Caco-2 (cell line): ENCODE data around the gene CHRNA3. TPM values are rescaled to one million over a fixed set of nuclear protein-coding genes. Genes with fewer than 3 reads are reported as not detected.

Source experiments
- BruUV-seq: library from RNA; stranded (reverse); fragments of 400-500 nt; replicated peaks from 2 replicates; lab custom pipeline; 2021; lab: Mats Ljungman, UMichigan
- CTCF ChIA-PET: fragments of 300-600 bp; sonication (Branson Sonifier 250); formaldehyde crosslinking; loops from one replicate; lab custom pipeline; 2022; ENCODE audit warnings: antibody characterized with exemption; lab: Charles Lee
- POLR2A ChIA-PET: fragments of 300-600 bp; sonication (Branson Sonifier 250); formaldehyde crosslinking; loops from one replicate; lab custom pipeline; 2022; ENCODE audit warnings: antibody characterized with exemption; lab: Charles Lee
- DNase-seq, 2 experiments: peaks; one replicate each; pipeline versions ENCODE4 v3.0.0 to v3.0.0-alpha.2; 2020 to 2022
- H3K27me3 ChIP-seq: replicated peaks from 2 replicates; pipeline ENCODE4 v1.6.0; 2011; ENCODE audit warnings: low read length; ENCODE audit not compliant: control insufficient read depth, insufficient read depth
- H3K36me3 ChIP-seq: 2 replicates; pipeline ENCODE4 v1.5.1; 2011; ENCODE audit warnings: low read length; ENCODE audit not compliant: control insufficient read depth, insufficient read depth
- H3K4me1 ChIP-seq: fragments of 250-450 bp; sonication (Bioruptor Pico); 2 replicates; pipeline ENCODE4 v1.5.1; 2020; ENCODE audit warnings: mild to moderate bottlenecking
- H3K4me3 ChIP-seq: 2 replicates; pipeline ENCODE4 v1.5.1; 2011; ENCODE audit warnings: low read depth, mild to moderate bottlenecking, control low read depth, low read length
- H3K9me3 ChIP-seq: fragments of 250-450 bp; sonication (Bioruptor Pico); 2 replicates; pipeline ENCODE4 v1.5.1; 2020; ENCODE audit warnings: mild to moderate bottlenecking, moderate library complexity
- H3K27ac Mint-ChIP-seq: one replicate; pipeline ENCODE4 v1.8.0; 2022; ENCODE audit warnings: mixed read lengths; ENCODE audit not compliant: unreplicated experiment
- H3K27me3 Mint-ChIP-seq: one replicate; pipeline ENCODE4 v1.8.0; 2022; ENCODE audit warnings: mixed read lengths; ENCODE audit not compliant: insufficient read depth, unreplicated experiment
- H3K36me3 Mint-ChIP-seq: one replicate; pipeline ENCODE4 v1.8.0; 2022; ENCODE audit warnings: mild to moderate bottlenecking, mixed read lengths; ENCODE audit not compliant: insufficient read depth, unreplicated experiment
- H3K4me1 Mint-ChIP-seq: one replicate; pipeline ENCODE4 v1.8.0; 2022; ENCODE audit warnings: low read depth, mixed read lengths; ENCODE audit not compliant: unreplicated experiment
- H3K4me3 Mint-ChIP-seq: one replicate; pipeline ENCODE4 v1.8.0; 2022; ENCODE audit warnings: mild to moderate bottlenecking, moderate library complexity, mixed read lengths; ENCODE audit not compliant: unreplicated experiment
- H3K9me3 Mint-ChIP-seq: one replicate; pipeline ENCODE4 v1.8.0; 2022; ENCODE audit warnings: mixed read lengths; ENCODE audit not compliant: unreplicated experiment
- intact Hi-C: fragments of 100-400 bp; cut with micrococcal nuclease; formaldehyde crosslinking; loops from one replicate; pipeline ENCODE4 v1.10.0; 2022; ENCODE audit not compliant: unreplicated experiment
- total RNA-seq: library from RNA; stranded (reverse); gene quantifications from 2 replicates; pipeline ENCODE4 v1.2.3, GENCODE V29; 2022
- TF ChIP-seq, protein P1 (sequence below), 2 experiments: fragments of 200-600 bp in 1 of 2; IDR thresholded peaks; 1 replicate in 1 of 2; 2 replicates in 1 of 2; pipeline versions ENCODE4 v1.5.1 to v1.8.0; 2011 to 2022; ENCODE audit warnings: antibody characterized with exemption in 1 of 2, control low read depth in 1 of 2, inconsistent platforms in 1 of 2, low read depth in 1 of 2, low read length in 1 of 2, mild to moderate bottlenecking in 1 of 2, moderate library complexity in 1 of 2; ENCODE audit not compliant: insufficient read depth in 1 of 2, severe bottlenecking in 1 of 2, unreplicated experiment in 1 of 2

Gene CHRNA3
- total RNA-seq, 1 experiment from 2014 or later: not detected

DNA sequence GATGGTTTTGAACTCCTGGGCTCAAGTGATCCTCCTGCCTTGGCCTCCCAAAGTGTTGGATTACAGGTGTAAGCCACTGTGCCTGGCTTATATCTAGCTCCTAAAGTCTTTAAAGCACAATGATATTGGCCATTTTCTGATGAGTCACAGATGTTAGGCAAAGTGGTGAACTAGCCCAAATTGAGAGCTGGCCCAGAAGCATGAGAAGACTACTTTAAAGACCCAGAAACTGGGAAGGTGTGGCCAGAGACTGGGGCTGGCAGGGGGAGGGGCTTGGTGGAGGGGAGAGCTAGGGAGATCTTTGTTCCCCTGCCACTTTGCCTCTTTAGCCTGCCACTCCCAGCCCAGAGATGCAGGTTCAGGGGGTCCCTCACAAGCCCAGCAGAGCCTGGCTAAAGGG, 21.6 kb downstream of the CHRNA3 start:
- H3K36me3 Mint-ChIP-seq: no peaks in the 10 kb centered on the region
- Histone ChIP-seq H3K27me3 (no peaks in the 10 kb centered on the region), H3K4me1 (no peaks in the 10 kb centered on the region), H3K36me3 (no peaks in the 10 kb centered on the region), H3K9me3 (no peaks in the 10 kb centered on the region), H3K4me3 (no peak overlapping the region)
- H3K4me3 Mint-ChIP-seq: no peak overlapping the region
- H3K4me1 Mint-ChIP-seq: no peaks in the 10 kb centered on the region
- TF ChIP-seq, protein P1, sequence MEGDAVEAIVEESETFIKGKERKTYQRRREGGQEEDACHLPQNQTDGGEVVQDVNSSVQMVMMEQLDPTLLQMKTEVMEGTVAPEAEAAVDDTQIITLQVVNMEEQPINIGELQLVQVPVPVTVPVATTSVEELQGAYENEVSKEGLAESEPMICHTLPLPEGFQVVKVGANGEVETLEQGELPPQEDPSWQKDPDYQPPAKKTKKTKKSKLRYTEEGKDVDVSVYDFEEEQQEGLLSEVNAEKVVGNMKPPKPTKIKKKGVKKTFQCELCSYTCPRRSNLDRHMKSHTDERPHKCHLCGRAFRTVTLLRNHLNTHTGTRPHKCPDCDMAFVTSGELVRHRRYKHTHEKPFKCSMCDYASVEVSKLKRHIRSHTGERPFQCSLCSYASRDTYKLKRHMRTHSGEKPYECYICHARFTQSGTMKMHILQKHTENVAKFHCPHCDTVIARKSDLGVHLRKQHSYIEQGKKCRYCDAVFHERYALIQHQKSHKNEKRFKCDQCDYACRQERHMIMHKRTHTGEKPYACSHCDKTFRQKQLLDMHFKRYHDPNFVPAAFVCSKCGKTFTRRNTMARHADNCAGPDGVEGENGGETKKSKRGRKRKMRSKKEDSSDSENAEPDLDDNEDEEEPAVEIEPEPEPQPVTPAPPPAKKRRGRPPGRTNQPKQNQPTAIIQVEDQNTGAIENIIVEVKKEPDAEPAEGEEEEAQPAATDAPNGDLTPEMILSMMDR (IDR thresholded peaks at IDR 0.05; ENCODE audit: insufficient read depth in 1 of 2, low read depth in 1 of 2, low read length in 1 of 2, severe bottlenecking in 1 of 2, unreplicated experiment in 1 of 2): no peak
- intact Hi-C loops: no loop called here
- no peak overlapping the region for H3K27ac Mint-ChIP-seq
- ChIA-PET POLR2A (no interaction called here), CTCF (no interaction called here)
- H3K27me3 Mint-ChIP-seq: no peaks in the 10 kb centered on the region
- DNase-seq: no peak
- H3K9me3 Mint-ChIP-seq: no peaks in the 10 kb centered on the region
- no TSS peak for BruUV-seq

DNA sequence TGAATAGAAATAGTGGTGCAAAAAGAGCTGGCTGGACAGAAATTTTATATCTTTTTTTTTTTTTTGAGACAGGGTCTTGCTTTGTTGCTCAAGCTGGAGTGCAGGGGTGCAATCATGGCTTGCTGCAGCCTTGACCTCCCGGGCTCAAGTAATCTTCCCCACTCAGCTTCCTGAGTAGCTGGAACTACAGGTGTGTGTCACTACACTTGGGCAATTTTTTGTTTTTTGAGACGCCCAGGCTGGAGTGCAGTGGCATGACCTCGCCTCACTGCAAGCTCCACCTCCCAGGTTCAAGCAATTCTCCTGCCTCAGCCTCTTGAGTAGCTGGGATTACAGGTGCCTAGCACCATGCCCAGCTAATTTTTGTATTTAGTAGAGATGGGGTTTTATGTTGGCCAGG, 22.4 kb downstream of the CHRNA3 start:
- TF ChIP-seq, protein P1 (IDR thresholded peaks at IDR 0.05; ENCODE audit: insufficient read depth in 1 of 2, low read depth in 1 of 2, low read length in 1 of 2, severe bottlenecking in 1 of 2, unreplicated experiment in 1 of 2): no peak
- intact Hi-C loops: no loop called here
- Mint-ChIP-seq H3K27me3 (no peaks in the 10 kb centered on the region), H3K4me3 (no peak overlapping the region), H3K36me3 (no peaks in the 10 kb centered on the region), H3K9me3 (no peaks in the 10 kb centered on the region), H3K27ac (no peak overlapping the region), H3K4me1 (no peaks in the 10 kb centered on the region)
- Histone ChIP-seq H3K9me3 (no peaks in the 10 kb centered on the region), H3K27me3 (no peaks in the 10 kb centered on the region), H3K4me1 (no peaks in the 10 kb centered on the region), H3K36me3 (no peaks in the 10 kb centered on the region), H3K4me3 (no peak overlapping the region)
- BruUV-seq: no TSS peak
- ChIA-PET POLR2A (no interaction called here), CTCF (no interaction called here)
- no peak for DNase-seq

DNA sequence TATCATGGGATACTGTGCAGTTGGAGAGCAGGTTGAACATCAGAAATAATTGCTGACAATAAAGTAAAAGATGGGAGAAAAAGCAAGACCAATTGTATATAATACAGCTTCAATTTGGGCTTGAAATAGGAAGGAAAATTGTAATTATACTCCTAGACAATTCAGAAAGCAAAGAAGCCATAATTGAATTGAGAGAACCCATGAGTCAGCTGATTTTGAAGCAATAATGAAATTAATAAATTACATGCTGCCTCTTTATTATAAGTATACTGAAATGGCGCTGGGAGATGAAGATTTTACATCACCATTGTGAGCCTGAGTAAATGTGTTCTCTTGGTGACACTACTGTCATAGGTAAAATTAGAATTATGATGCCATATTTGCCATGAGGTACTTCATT, 23.2 kb downstream of the CHRNA3 start:
- ChIA-PET CTCF (no interaction called here), POLR2A (no interaction called here)
- Histone ChIP-seq H3K4me1 (no peaks in the 10 kb centered on the region), H3K4me3 (no peak overlapping the region), H3K9me3 (no peaks in the 10 kb centered on the region), H3K27me3 (no peaks in the 10 kb centered on the region), H3K36me3 (no peaks in the 10 kb centered on the region)
- intact Hi-C loops: no loop called here
- Mint-ChIP-seq H3K27me3 (no peaks in the 10 kb centered on the region), H3K4me1 (no peaks in the 10 kb centered on the region), H3K27ac (no peak overlapping the region), H3K4me3 (no peak overlapping the region), H3K9me3 (no peaks in the 10 kb centered on the region), H3K36me3 (no peaks in the 10 kb centered on the region)
- DNase-seq: no peak
- no TSS peak for BruUV-seq
- TF ChIP-seq, protein P1 (IDR thresholded peaks at IDR 0.05; ENCODE audit: insufficient read depth in 1 of 2, low read depth in 1 of 2, low read length in 1 of 2, severe bottlenecking in 1 of 2, unreplicated experiment in 1 of 2): no peak
